ENCODE data around the gene GOLGA8Q. TPM values are rescaled to one million over a fixed set of nuclear protein-coding genes. Genes with fewer than 3 reads are reported as not detected.
"Not testable (repeated sequence)": the region's sequence is repeated elsewhere in the genome, so short reads cannot be mapped to it uniquely, and the experiment has no call there.

The GOLGA8Q gene
- total and polyA plus RNA-seq, 2 donors (not counting 1 experiment from before 2014, with no cell fraction given), result 0.48 to 2.5 TPM

- H3K4me1 Mint-ChIP-seq; H3K9me3 ChIP-seq (ENCODE audit: control extremely low read depth in 1 of 3, control insufficient read depth in 2 of 3, insufficient read depth in 1 of 3, low read length in 2 of 3); H3K4me1 ChIP-seq (ENCODE audit: control insufficient read depth in 2 of 2, insufficient read depth in 2 of 2, low read length in 2 of 2); H3K9me3 Mint-ChIP-seq (ENCODE audit: insufficient read depth); H3K4me3 Mint-ChIP-seq; H3K4me3 ChIP-seq (ENCODE audit: control extremely low read depth in 1 of 5, extremely low read depth in 1 of 5, insufficient read depth in 1 of 5, low read depth in 2 of 5, low read length in 4 of 5); H3K27me3 Mint-ChIP-seq; POLR2A ChIA-PET; intact Hi-C loops (cut with micrococcal nuclease); H3K27me3 ChIP-seq (replicated peaks in 1 of 4; ENCODE audit: control extremely low read depth in 1 of 4, control insufficient read depth in 3 of 4, insufficient read depth in 4 of 4, low read length in 3 of 4); H3K9ac ChIP-seq (ENCODE audit: low read length); H3K79me2 ChIP-seq (ENCODE audit: control insufficient read depth, insufficient read depth, low read length); H3K27ac ChIP-seq (ENCODE audit: low read length in 2 of 2); H3K27ac Mint-ChIP-seq; H3K36me3 ChIP-seq (replicated peaks in 1 of 2; ENCODE audit: control extremely low read depth in 1 of 2, control insufficient read depth in 1 of 2, extremely low read depth in 1 of 2, insufficient read depth in 2 of 2, low read length in 1 of 2); H3K4me2 ChIP-seq (replicated peaks; ENCODE audit: low read depth, low read length, poor library complexity, severe bottlenecking); H4K20me1 ChIP-seq (ENCODE audit: control insufficient read depth, insufficient read depth, low read length, poor library complexity, severe bottlenecking); H2AFZ ChIP-seq (ENCODE audit: insufficient read depth, low read depth, low read length, poor library complexity, severe bottlenecking); CTCF ChIA-PET: not testable (repeated sequence)
- DNase-seq, result peak; percentile 16
- WGBS (ENCODE audit: insufficient coverage), result no CpG with 5 or more reads among the region's 6 CpGs
- TF ChIP-seq CTCF (IDR thresholded peaks at IDR 0.05), result peak; percentile 35
- peak; percentile 62 for ATAC-seq (ENCODE audit: low read depth)
These were observed 15.1 kb downstream of the GOLGA8Q start for GRCh38 chr15:30566949-30567348.

GRCh38 chr15:30573012-30573491 is 21.2 kb downstream of the GOLGA8Q start:
- H3K4me3 Mint-ChIP-seq; H3K4me1 ChIP-seq (ENCODE audit: control insufficient read depth in 2 of 2, insufficient read depth in 2 of 2, low read length in 2 of 2); H3K27ac ChIP-seq (ENCODE audit: low read length in 2 of 2); H3K9me3 Mint-ChIP-seq (ENCODE audit: insufficient read depth); H3K4me3 ChIP-seq (ENCODE audit: control extremely low read depth in 1 of 5, extremely low read depth in 1 of 5, insufficient read depth in 1 of 5, low read depth in 2 of 5, low read length in 4 of 5); H3K9me3 ChIP-seq (ENCODE audit: control extremely low read depth in 1 of 3, control insufficient read depth in 2 of 3, insufficient read depth in 1 of 3, low read length in 2 of 3); H4K20me1 ChIP-seq (ENCODE audit: control insufficient read depth, insufficient read depth, low read length, poor library complexity, severe bottlenecking); H3K9ac ChIP-seq (ENCODE audit: low read length); H3K27me3 Mint-ChIP-seq; H3K27me3 ChIP-seq (replicated peaks in 1 of 4; ENCODE audit: control extremely low read depth in 1 of 4, control insufficient read depth in 3 of 4, insufficient read depth in 4 of 4, low read length in 3 of 4); H3K27ac Mint-ChIP-seq; H3K4me1 Mint-ChIP-seq; H3K36me3 ChIP-seq (replicated peaks in 1 of 2; ENCODE audit: control extremely low read depth in 1 of 2, control insufficient read depth in 1 of 2, extremely low read depth in 1 of 2, insufficient read depth in 2 of 2, low read length in 1 of 2); DNase-seq; intact Hi-C loops (cut with micrococcal nuclease); H2AFZ ChIP-seq (ENCODE audit: insufficient read depth, low read depth, low read length, poor library complexity, severe bottlenecking); POLR2A ChIA-PET; H3K79me2 ChIP-seq (ENCODE audit: control insufficient read depth, insufficient read depth, low read length); H3K4me2 ChIP-seq (replicated peaks; ENCODE audit: low read depth, low read length, poor library complexity, severe bottlenecking); CTCF ChIA-PET: not testable (repeated sequence)
- ATAC-seq (ENCODE audit: low read depth), result peak; percentile 81
- WGBS (ENCODE audit: insufficient coverage), result no CpG with 5 or more reads among the region's 38 CpGs

GRCh38 chr15:30579394-30579970 is 27.6 kb downstream of the GOLGA8Q start:
- H3K27me3 ChIP-seq (replicated peaks in 1 of 4; ENCODE audit: control extremely low read depth in 1 of 4, control insufficient read depth in 3 of 4, insufficient read depth in 4 of 4, low read length in 3 of 4); H3K4me1 ChIP-seq (ENCODE audit: control insufficient read depth in 2 of 2, insufficient read depth in 2 of 2, low read length in 2 of 2); H3K27ac Mint-ChIP-seq; H3K4me1 Mint-ChIP-seq; POLR2A ChIA-PET; intact Hi-C loops (cut with micrococcal nuclease); CTCF ChIA-PET; H3K4me2 ChIP-seq (replicated peaks; ENCODE audit: low read depth, low read length, poor library complexity, severe bottlenecking); H3K4me3 Mint-ChIP-seq; H2AFZ ChIP-seq (ENCODE audit: insufficient read depth, low read depth, low read length, poor library complexity, severe bottlenecking); H4K20me1 ChIP-seq (ENCODE audit: control insufficient read depth, insufficient read depth, low read length, poor library complexity, severe bottlenecking); H3K4me3 ChIP-seq (ENCODE audit: control extremely low read depth in 1 of 5, extremely low read depth in 1 of 5, insufficient read depth in 1 of 5, low read depth in 2 of 5, low read length in 4 of 5); DNase-seq; ATAC-seq (ENCODE audit: low read depth); H3K79me2 ChIP-seq (ENCODE audit: control insufficient read depth, insufficient read depth, low read length); H3K9ac ChIP-seq (ENCODE audit: low read length); H3K27ac ChIP-seq (ENCODE audit: low read length in 2 of 2); H3K36me3 ChIP-seq (replicated peaks in 1 of 2; ENCODE audit: control extremely low read depth in 1 of 2, control insufficient read depth in 1 of 2, extremely low read depth in 1 of 2, insufficient read depth in 2 of 2, low read length in 1 of 2); H3K9me3 ChIP-seq (ENCODE audit: control extremely low read depth in 1 of 3, control insufficient read depth in 2 of 3, insufficient read depth in 1 of 3, low read length in 2 of 3); H3K9me3 Mint-ChIP-seq (ENCODE audit: insufficient read depth); H3K27me3 Mint-ChIP-seq: not testable (repeated sequence)
- no CpG with 5 or more reads among the region's 6 CpGs for WGBS (ENCODE audit: insufficient coverage)

Data from B cell (primary cell).